HUES48 (cell line): ENCODE measurements around the gene SYNGR4.
A peak's percentile ranks its signal among the peaks of the same experiment; 100 is the strongest.
"Not testable (repeated sequence)": the region's sequence is repeated elsewhere in the genome, so short reads cannot be mapped to it uniquely, and the experiment has no call there.

ENCODE experiments used
- H3K27ac ChIP-seq: one replicate; pipeline ENCODE4 v1.7.0; 2013; ENCODE audit warnings: low read depth, low read length, inconsistent platforms
- H3K27me3 ChIP-seq: 2 replicates; pipeline ENCODE4 v1.6.1; 2013; ENCODE audit warnings: mild to moderate bottlenecking, low read length; ENCODE audit not compliant: control insufficient read depth, insufficient read depth
- H3K36me3 ChIP-seq: 2 replicates; pipeline ENCODE4 v1.6.1; 2013; ENCODE audit warnings: low read length; ENCODE audit not compliant: control insufficient read depth, insufficient read depth
- H3K4me1 ChIP-seq: 2 replicates; pipeline ENCODE4 v1.6.1; 2013; ENCODE audit warnings: mild to moderate bottlenecking, low read length; ENCODE audit not compliant: control insufficient read depth, insufficient read depth
- H3K4me3 ChIP-seq: 2 replicates; pipeline ENCODE4 v1.5.1; 2013; ENCODE audit warnings: mild to moderate bottlenecking, low read depth, low read length
- H3K9ac ChIP-seq: 2 replicates; pipeline ENCODE4 v1.6.1; 2013; ENCODE audit warnings: mild to moderate bottlenecking, low read depth, low read length, moderate library complexity
- H3K9me3 ChIP-seq: 2 replicates; pipeline ENCODE4 v1.6.1; 2013; ENCODE audit warnings: low read length; ENCODE audit not compliant: control insufficient read depth, insufficient read depth

SYNGR4 gene

DNA sequence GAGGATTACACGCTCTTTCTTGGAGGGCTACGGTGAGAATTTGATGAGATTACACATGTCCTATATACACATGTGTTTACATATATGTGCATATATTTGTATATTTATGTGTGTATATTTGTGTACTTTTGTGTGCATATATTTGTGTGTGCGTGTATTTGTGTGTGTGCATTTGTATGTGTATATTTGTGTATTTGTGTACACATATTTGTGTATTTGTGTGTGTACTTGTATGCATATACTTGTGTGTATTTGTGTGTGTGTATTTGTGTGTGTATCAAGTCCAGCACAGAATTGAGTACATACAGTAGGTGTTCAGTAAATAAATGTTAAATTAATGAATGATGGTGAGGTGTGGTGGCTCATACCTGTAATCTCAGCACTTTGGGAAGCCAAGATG, 2.3 kb upstream of the SYNGR4 start:
- Histone ChIP-seq H3K4me1 (peaks cover 6% of the 10 kb centered on the region), H3K36me3 (peaks cover 3% of the 10 kb centered on the region; the same call in 1 of the 2 replicates), H3K27me3 (no peaks in the 10 kb centered on the region), H3K27ac (no peak overlapping the region), H3K9me3 (no peaks in the 10 kb centered on the region), H3K9ac (no peak overlapping the region), H3K4me3 (no peak overlapping the region)

DNA sequence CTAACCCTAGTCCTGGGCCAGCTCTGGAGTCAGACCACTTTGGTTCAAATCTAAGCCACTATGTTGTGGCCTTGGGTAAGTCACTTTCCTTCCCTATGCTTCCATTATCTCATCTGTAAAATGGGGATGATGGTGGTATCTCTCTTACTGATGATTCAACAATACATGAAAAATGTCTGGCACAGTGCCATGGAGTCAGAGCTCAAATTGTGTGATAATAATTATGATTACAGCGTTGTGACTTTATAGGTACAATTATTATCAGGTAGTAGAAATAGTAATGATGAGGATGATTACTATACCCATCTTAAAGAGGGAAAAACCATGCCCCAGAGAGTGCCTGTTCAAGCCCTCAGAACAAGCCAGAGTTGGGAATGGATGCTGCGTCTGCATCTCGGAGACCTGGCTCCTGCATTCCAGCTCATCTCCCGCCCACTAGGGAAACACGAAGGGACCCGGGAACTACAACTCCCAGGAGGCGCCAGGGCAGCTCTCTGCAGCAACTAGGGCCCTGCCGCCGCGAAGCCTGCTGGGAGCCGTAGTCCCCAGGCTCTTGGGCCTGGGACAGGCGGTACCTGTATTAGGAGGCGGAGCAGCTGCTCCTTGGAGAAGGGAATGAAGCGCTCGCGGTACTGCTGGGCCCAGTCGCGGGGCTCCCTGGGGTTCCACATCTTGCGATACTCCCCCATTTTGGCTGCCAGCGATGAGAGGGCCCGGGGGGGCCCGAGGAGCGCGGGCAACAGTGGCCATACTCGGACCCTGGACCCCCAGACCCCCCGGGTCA, 1.3 kb upstream of the SYNGR4 start:
- Histone ChIP-seq H3K9me3 (no peaks in the 10 kb centered on the region), H3K27me3 (no peaks in the 10 kb centered on the region), H3K4me3 (peak overlapping the region; percentile 69), H3K27ac (peak overlapping the region; percentile 87), H3K4me1 (peaks cover 6% of the 10 kb centered on the region), H3K9ac (peak overlapping the region; percentile 67), H3K36me3 (peaks cover 3% of the 10 kb centered on the region; the same call in 1 of the 2 replicates)

GRCh38 chr19:48363500-48363809, 712 bp upstream of the SYNGR4 start:
- Histone ChIP-seq H3K36me3 (peaks cover 3% of the 10 kb centered on the region; the same call in 1 of the 2 replicates), H3K27me3 (no peaks in the 10 kb centered on the region), H3K27ac (peak overlapping the region; percentile 87), H3K9me3 (no peaks in the 10 kb centered on the region), H3K4me1 (peaks cover 6% of the 10 kb centered on the region), H3K4me3 (peak overlapping the region; percentile 69), H3K9ac (peak overlapping the region; percentile 67)

DNA sequence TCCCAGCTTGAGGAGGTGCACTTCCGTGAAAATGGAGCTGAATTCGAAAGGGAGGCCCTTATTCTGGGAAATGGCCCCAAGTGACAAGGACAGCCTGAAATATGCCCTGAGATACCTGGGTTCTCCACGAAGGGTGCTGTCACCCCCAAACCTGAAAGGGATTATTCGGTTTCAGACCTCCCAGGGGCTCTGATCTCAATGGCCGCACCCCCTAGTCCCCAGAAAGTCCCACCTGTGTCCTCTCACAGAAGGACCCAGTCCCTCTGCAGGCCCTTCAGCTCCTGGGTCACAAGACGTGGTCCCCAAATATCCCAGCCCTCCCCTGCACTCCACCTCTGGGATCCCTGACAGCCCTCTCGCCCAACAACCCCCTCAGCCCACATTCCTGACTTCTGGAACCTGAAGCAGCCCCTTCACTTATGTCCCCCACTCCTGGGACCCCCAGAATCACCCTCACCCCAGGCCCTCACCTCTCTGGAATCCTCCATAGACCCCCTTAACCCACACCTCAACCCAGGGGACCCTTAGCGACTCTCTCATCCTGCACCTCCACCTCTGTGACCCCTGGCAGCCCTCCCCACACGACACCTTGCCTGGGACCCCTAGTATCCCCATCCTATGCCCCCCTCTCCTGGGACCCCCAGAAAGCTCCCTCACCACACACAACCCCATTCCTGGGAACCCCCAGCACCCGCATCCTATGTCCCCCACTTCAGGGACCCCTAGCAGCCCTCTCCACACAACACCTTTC, 606 bp downstream of the SYNGR4 start:
- no peaks in the 10 kb centered on the region for H3K27me3 ChIP-seq
- H3K9ac ChIP-seq = peak overlapping the region; percentile 52
- H3K4me3 ChIP-seq = peak overlapping the region; percentile 50
- H3K4me1 ChIP-seq = peaks cover 6% of the 10 kb centered on the region
- H3K36me3 ChIP-seq = peaks cover 3% of the 10 kb centered on the region; the same call in 1 of the 2 replicates
- peak overlapping the region; percentile 67 for H3K27ac ChIP-seq
- no peaks in the 10 kb centered on the region for H3K9me3 ChIP-seq

GRCh38 chr19:48365602-48366001, 1.4 kb downstream of the SYNGR4 start:
- H3K27me3 ChIP-seq = no peaks in the 10 kb centered on the region
- no peak overlapping the region for H3K9ac ChIP-seq
- H3K4me1 ChIP-seq = peaks cover 6% of the 10 kb centered on the region

GRCh38 chr19:48367855-48368254, 3.7 kb downstream of the SYNGR4 start:
- peaks cover 3% of the 10 kb centered on the region for H3K4me1 ChIP-seq
- H3K9ac ChIP-seq = no peak overlapping the region
- H3K36me3 ChIP-seq = no peaks in the 10 kb centered on the region
- no peaks in the 10 kb centered on the region for H3K9me3 ChIP-seq
- H3K27me3 ChIP-seq = no peaks in the 10 kb centered on the region
- no peak overlapping the region for H3K27ac ChIP-seq
- H3K4me3 ChIP-seq = no peak overlapping the region

More at GRCh38 chr19:48365602-48366001, 1.4 kb downstream of the SYNGR4 start:
- Histone ChIP-seq H3K36me3 (peaks cover 3% of the 10 kb centered on the region; the same call in 1 of the 2 replicates), H3K4me3 (no peak overlapping the region), H3K9me3 (no peaks in the 10 kb centered on the region), H3K27ac (no peak overlapping the region)

GRCh38 chr19:48368936-48369335, 4.8 kb downstream of the SYNGR4 start:
- no peak overlapping the region for H3K9ac ChIP-seq
- no peak overlapping the region for H3K27ac ChIP-seq
- no peaks in the 10 kb centered on the region for H3K9me3 ChIP-seq
- H3K27me3 ChIP-seq = no peaks in the 10 kb centered on the region
- H3K36me3 ChIP-seq = no peaks in the 10 kb centered on the region
- no peak overlapping the region for H3K4me3 ChIP-seq
- peaks cover 3% of the 10 kb centered on the region; the same call in 1 of the 2 replicates for H3K4me1 ChIP-seq

DNA sequence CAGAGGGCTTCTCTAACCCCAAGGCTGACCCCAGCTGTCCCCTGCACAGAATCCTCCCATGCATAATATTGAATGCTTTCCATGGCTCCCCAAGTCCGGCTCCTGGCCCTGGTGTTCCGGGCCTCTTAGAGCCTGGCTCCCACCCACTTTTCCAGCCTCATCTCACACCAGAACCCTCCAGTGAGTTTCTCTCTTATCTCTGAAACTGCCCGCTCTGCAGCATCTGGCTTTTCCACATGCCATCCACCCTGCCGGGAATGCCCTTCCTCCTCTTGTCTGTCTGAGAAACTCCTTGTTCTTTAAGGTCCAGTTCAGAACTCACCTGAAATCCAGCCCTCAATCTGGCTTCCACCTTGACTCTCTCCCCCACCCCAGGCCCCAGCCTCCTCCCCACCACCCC, 6.8 kb downstream of the SYNGR4 start:
- no peaks in the 10 kb centered on the region for H3K27me3 ChIP-seq
- no peaks in the 10 kb centered on the region for H3K4me1 ChIP-seq
- H3K9me3 ChIP-seq = no peaks in the 10 kb centered on the region
- H3K27ac ChIP-seq = no peak overlapping the region
- H3K36me3 ChIP-seq = no peaks in the 10 kb centered on the region
- no peak overlapping the region for H3K9ac ChIP-seq
- H3K4me3 ChIP-seq = no peak overlapping the region

- H3K4me3 ChIP-seq = no peak overlapping the region
- H3K9me3 ChIP-seq = no peaks in the 10 kb centered on the region
- H3K9ac ChIP-seq = no peak overlapping the region
- no peak overlapping the region for H3K27ac ChIP-seq
- no peaks in the 10 kb centered on the region for H3K36me3 ChIP-seq
- H3K4me1 ChIP-seq = no peaks in the 10 kb centered on the region
- no peaks in the 10 kb centered on the region for H3K27me3 ChIP-seq
Observed at GRCh38 chr19:48371367-48371766, 7.2 kb downstream of the SYNGR4 start.

DNA sequence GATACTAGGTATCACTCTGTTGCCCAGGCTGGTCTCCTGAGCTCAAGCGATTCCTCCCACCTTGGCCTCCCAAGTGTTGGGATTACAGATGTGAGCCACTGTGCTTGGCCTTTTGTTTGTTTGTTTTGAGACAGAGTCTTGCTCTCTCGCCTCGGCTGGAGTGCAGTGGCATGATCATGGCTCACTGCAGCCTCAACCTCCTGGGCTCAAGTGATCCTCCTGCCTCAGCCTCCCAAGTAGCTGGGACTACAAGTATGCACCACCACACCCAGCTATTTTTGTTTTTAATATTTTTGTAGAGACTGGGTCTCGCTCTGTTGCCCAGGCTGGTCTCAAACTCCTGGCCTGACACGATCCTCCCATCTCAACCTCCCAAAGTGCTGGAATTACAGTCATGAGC, 7.6 kb downstream of the SYNGR4 start:
- not testable (repeated sequence) for H3K4me3 ChIP-seq, H3K27me3 ChIP-seq, H3K9me3 ChIP-seq, H3K9ac ChIP-seq, H3K36me3 ChIP-seq, H3K27ac ChIP-seq, H3K4me1 ChIP-seq

DNA sequence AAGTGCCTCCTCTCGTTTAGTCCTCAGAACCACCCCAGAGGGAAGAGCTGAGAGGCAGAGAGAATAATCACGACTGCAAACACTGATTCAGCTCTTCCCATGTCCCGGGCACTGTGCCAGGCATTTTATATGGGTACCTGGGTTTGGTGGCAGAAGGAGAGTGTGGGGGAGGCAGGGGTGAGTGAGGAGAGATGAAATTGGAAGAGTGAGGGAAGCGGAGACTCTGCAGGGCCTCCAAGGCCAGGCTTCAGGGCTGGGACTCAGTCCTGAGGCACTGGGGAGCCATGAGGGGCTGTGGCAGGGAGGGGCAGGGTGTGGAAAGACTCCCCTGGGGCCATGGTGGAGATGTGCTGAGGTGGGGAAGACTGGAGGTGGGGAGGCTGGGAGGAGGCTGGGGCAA, 8.7 kb downstream of the SYNGR4 start:
- Histone ChIP-seq H3K9me3 (no peaks in the 10 kb centered on the region), H3K4me3 (no peak overlapping the region), H3K4me1 (no peaks in the 10 kb centered on the region), H3K36me3 (no peaks in the 10 kb centered on the region), H3K9ac (no peak overlapping the region), H3K27me3 (no peaks in the 10 kb centered on the region), H3K27ac (no peak overlapping the region)
